KOPT-K1 (cell line): Measurements from ENCODE around the gene CTSE.
"Not testable (repeated sequence)": the region's sequence is repeated elsewhere in the genome, so short reads cannot be mapped to it uniquely, and the experiment has no call there.

Experiments
- H3K27ac ChIP-seq: fragments of 200-600 bp; sonication (generic); 2 replicates; pipeline ENCODE4 v1.5.1; 2016; ENCODE audit warnings: antibody characterized with exemption, mild to moderate bottlenecking, low read depth, low read length; ENCODE audit not compliant: poor library complexity, severe bottlenecking
- H3K36me3 ChIP-seq: fragments of 200-600 bp; sonication (generic); 2 replicates; pipeline ENCODE4 v1.5.1; 2017; ENCODE audit warnings: antibody characterized with exemption, mild to moderate bottlenecking, low read length, moderate library complexity; ENCODE audit not compliant: insufficient read depth
- H3K9me3 ChIP-seq: fragments of 200-600 bp; sonication (generic); 2 replicates; pipeline ENCODE4 v1.5.1; 2017; ENCODE audit warnings: antibody characterized with exemption, low read length, mild to moderate bottlenecking; ENCODE audit not compliant: insufficient read depth, poor library complexity, severe bottlenecking

CTSE gene

DNA sequence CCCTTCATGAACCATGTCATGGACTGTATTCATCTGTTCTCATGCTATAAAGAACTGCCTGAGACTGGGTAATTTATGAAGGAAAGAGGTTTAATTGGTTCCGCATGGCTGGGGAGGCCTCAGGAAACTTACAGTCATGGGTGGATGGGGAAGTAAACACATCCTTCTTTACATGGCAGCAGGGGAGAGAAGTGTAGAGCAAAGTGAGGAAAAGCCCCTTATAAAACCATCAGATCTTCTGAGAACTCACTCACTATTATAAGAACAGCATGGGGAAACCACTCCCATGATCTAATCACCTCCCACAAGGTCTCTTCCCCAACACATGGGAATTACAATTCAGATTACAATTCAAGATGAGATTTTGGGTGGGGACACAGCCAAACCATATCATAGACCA, 27.1 kb downstream of the CTSE start:
- H3K27ac ChIP-seq, H3K9me3 ChIP-seq, H3K36me3 ChIP-seq: not testable (repeated sequence)

DNA sequence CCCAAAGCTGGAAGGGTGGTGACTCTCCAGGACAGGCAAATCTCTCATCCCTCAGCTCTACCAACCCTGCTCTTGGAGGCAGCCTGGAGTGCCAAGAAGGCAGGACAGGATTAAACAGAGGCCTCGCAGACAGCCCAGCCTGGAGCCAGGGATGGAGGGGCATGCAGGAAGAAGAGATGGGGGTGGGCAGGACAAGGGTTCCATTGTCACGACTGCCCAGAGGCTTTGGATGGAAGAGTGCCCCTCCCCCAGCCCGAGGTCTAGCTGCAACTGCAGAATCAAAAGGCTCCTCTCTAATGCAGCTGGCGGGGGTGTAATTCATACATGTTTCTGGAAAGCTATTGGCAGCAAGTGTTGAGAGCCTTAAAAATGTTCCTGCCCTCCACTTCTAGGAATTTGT, 29.3 kb downstream of the CTSE start:
- H3K9me3 ChIP-seq: no peaks in the 10 kb centered on the region
- no peak overlapping the region for H3K27ac ChIP-seq
- no peaks in the 10 kb centered on the region for H3K36me3 ChIP-seq

DNA sequence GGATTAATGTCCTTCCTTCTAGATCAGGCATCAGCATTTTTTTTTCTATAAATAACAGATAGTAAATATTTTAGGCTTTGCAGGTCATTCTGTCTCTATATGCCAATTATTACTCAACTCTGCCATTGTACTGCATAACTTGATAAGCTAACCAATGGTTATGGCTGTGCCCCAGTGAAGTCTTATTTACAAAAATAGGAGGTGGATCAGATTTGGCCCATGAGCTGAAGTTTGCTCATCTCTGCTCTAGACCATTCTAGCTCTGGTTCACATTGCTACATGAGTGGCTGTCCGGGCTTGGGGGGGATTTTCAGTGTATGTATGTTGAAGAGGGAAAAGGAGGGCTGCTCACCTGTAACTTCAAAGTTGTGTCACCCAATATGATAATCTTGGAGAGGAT, 30.6 kb downstream of the CTSE start:
- Histone ChIP-seq H3K27ac (no peak overlapping the region), H3K36me3 (no peaks in the 10 kb centered on the region), H3K9me3 (no peaks in the 10 kb centered on the region)

DNA sequence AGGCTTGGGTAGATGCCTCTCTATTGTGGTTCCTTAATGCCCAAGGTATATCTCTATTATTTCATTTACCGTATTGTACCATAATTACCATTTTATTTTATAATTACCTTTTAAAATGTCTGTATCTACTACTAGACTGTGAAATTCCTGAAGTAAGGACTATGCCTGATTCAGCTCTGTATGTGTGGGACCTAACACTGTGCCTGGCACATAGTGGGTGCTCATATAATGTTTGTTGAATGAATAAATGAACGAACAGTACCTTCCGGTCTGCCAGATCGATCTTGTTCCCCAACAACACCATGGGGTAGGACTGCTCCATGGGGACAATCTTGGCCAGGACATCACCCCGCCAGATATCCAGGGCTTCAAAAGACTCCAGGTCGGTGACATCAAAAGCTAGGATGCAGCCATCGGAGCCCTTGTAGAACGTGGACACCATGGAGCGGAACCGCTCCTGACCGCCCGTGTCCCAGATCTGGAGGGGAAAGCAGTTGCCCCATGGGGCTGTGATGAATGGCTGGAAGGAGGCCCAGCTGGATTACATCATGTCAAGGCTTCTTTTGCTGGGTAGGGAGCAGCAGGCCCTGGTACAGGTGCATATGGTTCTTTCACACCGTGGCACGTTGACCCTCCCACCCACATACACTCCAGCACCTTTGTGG, 31.3 kb downstream of the CTSE start:
- H3K9me3 ChIP-seq: no peaks in the 10 kb centered on the region
- no peaks in the 10 kb centered on the region for H3K36me3 ChIP-seq
- H3K27ac ChIP-seq: no peak overlapping the region

DNA sequence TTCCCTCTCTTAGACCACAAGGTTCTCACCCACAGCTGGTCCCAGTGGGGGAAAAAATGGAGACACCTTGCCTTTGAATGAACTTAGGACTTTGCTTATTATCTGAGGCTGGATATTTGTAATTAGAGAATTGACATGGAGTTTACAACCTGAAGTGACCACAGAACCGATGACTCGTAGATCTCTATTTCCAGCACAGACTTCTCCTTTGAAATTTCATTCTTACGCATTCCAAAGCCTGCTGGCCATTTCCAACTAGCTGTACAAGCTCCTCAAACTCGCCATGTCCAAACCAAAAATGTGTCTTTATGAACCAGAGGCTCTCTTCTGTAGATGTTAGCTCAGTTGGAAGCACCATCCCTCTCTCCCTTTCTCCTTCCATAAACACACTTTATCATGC, 32.5 kb downstream of the CTSE start:
- Histone ChIP-seq H3K36me3 (no peaks in the 10 kb centered on the region), H3K9me3 (no peaks in the 10 kb centered on the region), H3K27ac (no peak overlapping the region)

DNA sequence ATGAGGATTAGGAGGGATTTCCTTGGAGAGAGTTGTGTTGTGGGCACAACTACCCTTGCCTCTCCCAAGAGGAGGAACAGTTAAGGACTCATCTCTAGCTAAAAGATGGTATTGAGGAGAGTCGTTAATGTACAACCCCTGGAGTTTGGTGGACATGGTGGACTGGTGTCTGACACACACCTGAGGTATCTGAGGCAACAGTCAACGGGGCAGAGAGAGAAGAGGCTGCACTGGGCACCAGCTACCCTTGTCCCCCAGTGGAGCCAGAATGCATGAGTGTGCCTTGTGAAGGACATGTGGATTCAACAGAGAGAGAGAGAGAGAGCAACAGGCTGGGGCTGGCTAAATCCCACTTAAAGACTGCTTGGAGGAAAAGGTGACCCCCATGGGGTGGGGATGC, 33.5 kb downstream of the CTSE start:
- Histone ChIP-seq H3K27ac (no peak overlapping the region), H3K9me3 (no peaks in the 10 kb centered on the region), H3K36me3 (no peaks in the 10 kb centered on the region)

DNA sequence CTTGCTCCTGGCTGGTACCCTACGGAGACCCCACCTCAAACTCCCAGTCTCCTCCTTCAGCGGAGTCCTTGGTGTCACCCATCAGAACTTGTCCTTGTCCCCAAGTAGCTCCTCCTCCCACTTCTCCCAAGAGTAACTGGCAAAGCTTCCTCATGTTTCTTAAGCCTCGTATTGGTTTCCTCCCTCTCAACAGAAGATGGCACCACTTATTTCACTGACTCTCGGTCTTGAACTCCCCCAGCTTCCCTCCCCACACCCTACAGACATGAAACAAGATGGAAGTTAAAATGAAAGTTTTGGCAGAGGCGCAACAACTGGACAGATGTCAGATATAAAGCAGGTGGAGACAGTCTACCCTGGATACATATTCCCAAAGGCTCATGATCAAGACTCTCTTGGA, 33.9 kb downstream of the CTSE start:
- no peak overlapping the region for H3K27ac ChIP-seq
- no peaks in the 10 kb centered on the region for H3K36me3 ChIP-seq

DNA sequence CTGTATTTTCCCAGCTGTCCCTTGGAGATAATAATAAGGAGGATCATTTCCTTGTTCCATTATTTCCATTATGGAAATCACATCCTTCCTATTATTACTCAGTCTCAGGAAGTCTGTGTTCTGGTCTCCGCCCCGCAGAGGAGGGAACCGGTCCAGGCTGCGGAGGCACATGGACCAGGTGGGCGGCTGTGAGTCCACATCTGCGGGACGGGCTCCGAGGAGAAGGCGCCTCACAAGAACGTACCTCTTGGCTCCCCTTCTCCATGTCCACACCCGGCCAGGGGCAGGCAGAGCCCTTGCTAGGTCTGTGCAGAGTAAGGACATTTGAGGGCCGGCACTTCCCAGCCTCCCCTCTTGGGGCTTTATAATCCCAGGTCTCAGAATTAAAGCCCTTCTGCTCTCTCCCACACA, 35.1 kb downstream of the CTSE start:
- H3K27ac ChIP-seq: no peak overlapping the region
- H3K36me3 ChIP-seq: no peaks in the 10 kb centered on the region

More for the DNA sequence above, 33.9 kb downstream of the CTSE start:
- H3K9me3 ChIP-seq: no peaks in the 10 kb centered on the region

DNA sequence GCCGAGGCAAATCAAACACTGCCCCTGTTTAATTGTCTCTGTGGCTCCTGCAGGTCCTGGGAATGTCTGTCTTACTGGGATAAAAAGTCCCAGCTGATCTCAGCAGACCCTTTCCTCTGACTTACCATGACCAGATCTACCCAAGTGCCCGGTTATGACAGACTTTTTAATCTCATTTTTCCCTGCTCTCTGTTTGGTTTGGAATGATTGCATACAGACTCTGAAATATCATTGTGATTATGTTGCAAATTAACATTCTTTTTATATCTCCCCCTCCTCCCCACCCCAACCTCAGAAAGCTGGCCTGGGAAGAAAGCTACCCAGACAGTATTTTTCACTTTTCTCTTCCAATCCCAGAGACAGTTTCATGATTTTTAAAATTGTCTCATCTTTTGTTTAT, 36.8 kb downstream of the CTSE start:
- no peak overlapping the region for H3K27ac ChIP-seq
- H3K9me3 ChIP-seq: no peaks in the 10 kb centered on the region
- H3K36me3 ChIP-seq: no peaks in the 10 kb centered on the region

More for the DNA sequence above, 35.1 kb downstream of the CTSE start:
- H3K9me3 ChIP-seq: no peaks in the 10 kb centered on the region

DNA sequence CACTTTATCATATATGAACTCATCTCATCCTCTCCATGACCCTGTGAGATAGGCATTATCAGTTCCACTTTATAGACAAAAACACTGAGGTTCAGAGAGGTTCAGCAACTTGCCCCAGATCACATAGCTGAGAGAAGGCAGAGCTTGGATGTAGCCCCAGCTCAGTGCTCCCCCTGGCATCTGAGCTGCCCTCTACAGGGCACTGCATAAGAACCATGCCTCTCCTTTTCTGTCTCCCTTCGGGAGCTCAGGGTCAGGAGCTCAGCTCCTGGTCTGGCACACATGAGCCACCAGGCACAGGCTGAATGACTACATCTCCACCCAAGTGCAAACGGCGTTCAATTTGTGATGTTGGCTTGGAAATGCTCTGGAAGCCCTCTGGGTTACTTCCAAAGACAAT, 37.4 kb downstream of the CTSE start:
- H3K36me3 ChIP-seq: no peaks in the 10 kb centered on the region
- H3K9me3 ChIP-seq: no peaks in the 10 kb centered on the region
- H3K27ac ChIP-seq: no peak overlapping the region

DNA sequence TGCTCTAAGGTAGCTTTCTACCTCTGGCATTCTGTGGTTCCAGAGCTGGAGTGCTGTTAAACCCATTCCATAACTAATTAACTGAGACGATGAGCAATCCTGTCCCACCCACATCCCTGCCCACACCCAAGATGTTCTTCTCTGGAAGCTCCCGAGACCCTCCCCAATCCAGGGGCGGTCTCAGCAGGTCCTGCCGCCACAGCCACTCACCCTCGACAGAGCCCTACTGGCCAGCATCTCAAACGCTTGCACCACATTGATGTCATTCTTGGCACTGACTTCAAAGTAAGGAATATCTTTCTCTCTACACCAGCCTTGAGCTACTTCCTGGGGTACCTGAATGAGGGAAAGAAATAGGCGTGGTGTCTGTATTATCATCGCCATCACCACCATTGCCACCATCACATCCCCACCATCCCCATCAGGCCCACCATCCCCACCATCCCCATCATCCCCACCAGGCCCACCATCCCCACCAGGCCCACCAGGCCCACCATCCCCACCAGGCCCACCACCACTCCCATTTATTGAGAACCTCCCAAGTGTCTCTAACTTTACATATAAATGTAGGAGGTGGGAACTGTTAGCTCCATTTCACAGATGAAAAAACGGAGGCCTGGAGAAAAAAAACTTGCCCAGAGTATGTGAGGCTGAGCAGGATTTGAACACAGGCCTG, 38.2 kb downstream of the CTSE start:
- Histone ChIP-seq H3K36me3 (no peaks in the 10 kb centered on the region), H3K9me3 (no peaks in the 10 kb centered on the region), H3K27ac (no peak overlapping the region)

DNA sequence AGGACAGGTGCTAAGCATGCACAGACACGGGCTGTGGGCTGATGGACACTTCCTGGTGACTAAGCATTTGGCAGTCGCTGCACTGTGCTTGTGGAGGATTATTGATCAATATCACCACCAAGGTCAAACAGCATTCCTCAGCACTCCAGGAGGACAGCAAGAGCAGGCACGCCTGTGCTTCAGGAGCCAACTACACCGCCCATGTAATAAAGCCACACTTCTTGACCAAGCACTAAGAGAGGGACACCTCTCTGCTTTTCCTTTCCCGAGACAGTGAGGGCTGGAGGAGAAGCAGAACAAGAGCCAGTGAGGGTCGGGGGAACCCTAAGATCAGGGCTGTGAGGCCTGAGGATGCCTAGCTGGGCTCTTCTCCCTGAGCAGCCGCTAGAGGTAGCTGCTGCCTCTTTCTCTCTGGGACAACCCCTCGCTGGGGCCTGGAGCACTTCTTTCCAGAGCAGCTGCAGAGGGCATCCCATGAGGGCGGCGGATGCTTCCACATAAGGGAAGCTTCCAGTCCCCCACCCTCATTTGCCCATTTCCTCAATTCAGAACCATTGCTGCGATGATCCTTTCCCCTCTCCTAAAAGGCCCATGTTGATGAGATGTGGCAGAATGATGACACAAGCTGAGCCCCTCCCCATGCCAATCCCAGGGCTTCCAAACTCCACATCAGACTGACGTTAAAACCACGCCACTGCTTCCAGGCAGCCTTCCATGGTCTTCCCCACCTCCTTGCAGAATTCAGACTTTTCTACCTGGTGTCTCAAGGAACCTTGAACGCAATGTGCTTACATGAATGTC, 39.6 kb downstream of the CTSE start:
- Histone ChIP-seq H3K27ac (no peak overlapping the region), H3K9me3 (no peaks in the 10 kb centered on the region), H3K36me3 (no peaks in the 10 kb centered on the region)

DNA sequence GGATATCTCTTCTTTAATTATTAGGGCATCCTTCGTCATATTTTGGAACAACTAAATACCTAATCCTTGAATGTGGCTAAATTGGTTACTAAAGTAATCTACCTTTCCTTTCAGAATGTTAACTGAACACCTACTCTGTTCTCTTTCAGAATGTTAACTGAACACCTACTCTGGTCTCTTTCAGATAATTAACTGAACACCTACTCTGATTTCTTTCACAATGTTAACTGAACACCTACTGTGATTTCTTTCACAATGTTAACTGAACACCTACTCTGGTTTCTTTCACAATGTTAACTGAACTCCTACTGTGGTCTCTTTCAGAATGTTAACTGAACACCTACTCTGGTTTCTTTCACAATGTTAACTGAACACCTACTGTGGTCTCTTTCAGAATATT, 42.4 kb downstream of the CTSE start:
- no peak overlapping the region for H3K27ac ChIP-seq
- no peaks in the 10 kb centered on the region for H3K36me3 ChIP-seq
- no peaks in the 10 kb centered on the region for H3K9me3 ChIP-seq

DNA sequence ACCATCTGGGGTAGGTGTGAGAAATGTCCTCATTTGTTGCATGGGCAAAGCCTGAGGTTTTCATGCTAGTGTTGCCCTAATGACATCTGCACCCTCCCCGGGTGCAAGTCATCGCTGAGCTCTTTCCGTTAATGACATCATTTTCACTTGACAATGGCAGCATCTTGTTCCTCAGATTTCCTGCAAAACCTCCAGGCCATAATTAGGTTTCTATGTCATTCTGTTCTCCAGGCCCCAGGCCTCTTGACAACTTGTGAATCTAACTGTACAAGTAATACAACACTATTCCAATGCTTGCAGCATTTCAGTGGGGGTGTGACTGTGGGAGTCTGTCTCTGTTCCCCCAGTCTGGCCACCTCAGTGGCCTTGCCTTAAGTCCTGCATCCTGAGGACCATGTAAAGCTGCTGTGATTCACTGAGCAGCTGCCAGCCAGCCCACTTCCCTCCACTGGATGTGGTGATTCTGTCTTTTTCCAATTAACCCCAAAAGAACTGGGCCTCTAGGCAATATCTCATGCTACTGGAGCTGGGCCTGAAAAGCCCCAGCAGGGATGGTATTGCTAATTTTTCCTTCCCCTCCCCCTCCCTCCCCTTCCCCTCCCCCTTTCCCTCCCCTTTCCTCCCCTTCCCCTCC, 43.3 kb downstream of the CTSE start:
- Histone ChIP-seq H3K36me3 (no peaks in the 10 kb centered on the region), H3K27ac (no peak overlapping the region)

DNA sequence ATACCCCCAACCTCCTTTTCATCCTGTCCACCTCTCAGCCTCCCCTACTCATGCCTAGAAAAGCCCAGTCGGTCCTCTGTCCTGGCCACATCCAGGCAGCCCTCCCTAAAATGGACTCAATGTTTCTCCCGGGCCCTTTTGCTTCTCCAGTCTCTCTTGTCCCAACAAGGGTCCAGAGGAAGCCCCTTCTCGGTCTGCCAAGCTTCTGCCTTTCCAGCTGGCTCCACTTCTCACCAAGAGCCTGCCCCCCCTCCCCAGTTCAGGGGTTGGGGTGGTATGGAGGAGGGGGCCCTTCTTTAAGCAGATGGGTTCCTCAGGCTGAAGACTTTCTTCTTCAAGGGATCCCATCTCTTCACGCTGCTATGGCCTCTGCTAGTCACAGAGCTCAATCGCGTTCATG, 44.4 kb downstream of the CTSE start:
- H3K27ac ChIP-seq: no peak overlapping the region
- no peaks in the 10 kb centered on the region for H3K36me3 ChIP-seq
- H3K9me3 ChIP-seq: no peaks in the 10 kb centered on the region

More for the DNA sequence above, 43.3 kb downstream of the CTSE start:
- no peaks in the 10 kb centered on the region for H3K9me3 ChIP-seq
